ENCODE data around the gene KRTAP4-16.

KRTAP4-16 gene

GRCh38 chr17:41082626-41083025 is 19.4 kb downstream of the KRTAP4-16 start:
- Mint-ChIP-seq H3K36me3 (ENCODE audit: low read depth) (no peaks in the 10 kb centered on the region), H3K27ac (no peak overlapping the region), H3K27me3 (ENCODE audit: low read depth, poor library complexity) (peaks cover 5% of the 10 kb centered on the region), H3K4me3 (no peak overlapping the region), H3K4me1 (no peaks in the 10 kb centered on the region), H3K9me3 (no peaks in the 10 kb centered on the region)
- DNase-seq, result no peak
- no peak for TF ChIP-seq CTCF (IDR thresholded peaks at IDR 0.05)

DNA sequence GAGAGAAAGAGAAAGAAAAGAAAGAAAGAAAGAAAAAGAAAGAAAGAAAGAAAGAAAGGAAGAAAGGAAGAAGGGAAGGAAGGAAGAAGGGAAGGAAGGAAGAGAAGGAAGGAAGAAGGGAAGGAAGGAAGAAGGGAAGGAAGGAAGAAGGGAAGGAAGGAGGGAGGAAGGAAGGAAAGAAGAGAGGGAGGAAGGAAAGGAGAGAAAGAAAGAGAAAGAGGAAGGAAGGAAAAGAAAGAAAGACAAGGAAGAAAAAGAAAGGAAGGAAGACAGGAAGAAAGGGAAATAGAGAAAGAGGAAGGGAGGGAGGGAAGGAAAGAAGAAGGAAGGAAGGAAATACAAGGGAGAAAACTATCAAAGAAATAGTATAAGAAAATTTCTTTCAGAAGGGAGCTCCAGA is 25.2 kb downstream of the KRTAP4-16 start:
- H3K4me3 Mint-ChIP-seq, result no peak overlapping the region
- DNase-seq, result no peak
- no peaks in the 10 kb centered on the region for H3K9me3 Mint-ChIP-seq
- no peaks in the 10 kb centered on the region for H3K36me3 Mint-ChIP-seq (ENCODE audit: low read depth)
- H3K4me1 Mint-ChIP-seq, result no peaks in the 10 kb centered on the region
- H3K27me3 Mint-ChIP-seq (ENCODE audit: low read depth, poor library complexity), result peaks cover 7% of the 10 kb centered on the region
- H3K27ac Mint-ChIP-seq, result no peak overlapping the region
- TF ChIP-seq CTCF (IDR thresholded peaks at IDR 0.05), result no peak

- no peak overlapping the region for H3K4me3 Mint-ChIP-seq
- peaks cover 7% of the 10 kb centered on the region for H3K27me3 Mint-ChIP-seq (ENCODE audit: low read depth, poor library complexity)
- H3K27ac Mint-ChIP-seq, result no peak overlapping the region
- no peaks in the 10 kb centered on the region for H3K36me3 Mint-ChIP-seq (ENCODE audit: low read depth)
- no peak for TF ChIP-seq CTCF (IDR thresholded peaks at IDR 0.05)
- no peaks in the 10 kb centered on the region for H3K9me3 Mint-ChIP-seq
- no peak for DNase-seq
- H3K4me1 Mint-ChIP-seq, result no peaks in the 10 kb centered on the region
These were observed 28.3 kb downstream of the KRTAP4-16 start for GRCh38 chr17:41073676-41074075.

DNA sequence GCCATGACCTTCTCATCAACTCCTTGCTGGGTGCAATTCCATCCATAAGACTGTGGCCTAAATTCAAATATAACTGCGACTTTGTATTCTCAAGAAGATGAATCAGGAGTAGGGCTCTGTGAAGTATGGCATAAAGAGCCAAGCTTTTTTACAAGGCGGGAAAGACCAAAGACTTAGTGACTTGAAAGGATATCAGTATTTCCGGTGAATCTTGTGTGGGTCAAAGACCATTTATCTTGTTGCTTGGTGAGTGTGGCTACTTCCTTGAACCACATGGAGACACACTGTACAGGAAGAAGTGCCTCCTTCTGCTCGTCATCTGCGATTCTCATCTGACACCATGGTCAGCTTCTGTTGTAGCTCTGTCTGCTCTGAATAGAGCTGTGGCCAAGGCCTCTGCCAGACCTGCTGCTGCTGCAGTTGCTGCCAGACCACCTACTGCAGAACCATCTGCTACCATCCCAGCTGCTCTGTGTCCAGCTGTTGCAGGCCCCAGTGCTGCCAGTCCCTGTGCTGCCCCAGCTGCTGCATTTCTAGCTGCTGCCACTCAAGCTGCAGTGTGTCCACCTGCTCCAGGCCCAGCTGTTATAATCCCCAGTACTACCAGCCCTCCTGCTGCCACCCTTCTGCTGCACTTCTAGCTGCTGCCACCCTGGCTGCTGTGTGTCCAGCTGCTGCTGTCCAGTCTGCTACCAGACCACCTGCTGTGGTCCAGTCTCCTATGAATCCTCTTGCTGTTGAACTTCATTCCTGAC is 30.2 kb downstream of the KRTAP4-16 start:
- Mint-ChIP-seq H3K27me3 (ENCODE audit: low read depth, poor library complexity) (peaks cover 6% of the 10 kb centered on the region), H3K36me3 (ENCODE audit: low read depth) (no peaks in the 10 kb centered on the region), H3K27ac (no peak overlapping the region), H3K9me3 (no peaks in the 10 kb centered on the region), H3K4me1 (no peaks in the 10 kb centered on the region), H3K4me3 (no peak overlapping the region)
- no peak for DNase-seq
- no peak for TF ChIP-seq CTCF (IDR thresholded peaks at IDR 0.05)

- Mint-ChIP-seq H3K4me3 (no peak overlapping the region), H3K27me3 (ENCODE audit: low read depth, poor library complexity) (peaks cover 3% of the 10 kb centered on the region), H3K9me3 (no peaks in the 10 kb centered on the region), H3K4me1 (no peaks in the 10 kb centered on the region), H3K27ac (no peak overlapping the region), H3K36me3 (ENCODE audit: low read depth) (no peaks in the 10 kb centered on the region)
- DNase-seq, result no peak
- TF ChIP-seq CTCF (IDR thresholded peaks at IDR 0.05), result no peak
These were observed 33.0 kb downstream of the KRTAP4-16 start for GRCh38 chr17:41069031-41069430.

GRCh38 chr17:41067281-41067680 is 34.7 kb downstream of the KRTAP4-16 start:
- no peaks in the 10 kb centered on the region for H3K36me3 Mint-ChIP-seq (ENCODE audit: low read depth)
- no peak for TF ChIP-seq CTCF (IDR thresholded peaks at IDR 0.05)
- no peaks in the 10 kb centered on the region for H3K4me1 Mint-ChIP-seq
- no peak for DNase-seq
- peaks cover 4% of the 10 kb centered on the region for H3K27me3 Mint-ChIP-seq (ENCODE audit: low read depth, poor library complexity)
- H3K4me3 Mint-ChIP-seq, result no peak overlapping the region
- H3K27ac Mint-ChIP-seq, result no peak overlapping the region
- no peaks in the 10 kb centered on the region for H3K9me3 Mint-ChIP-seq
